NCI-H226 (cell line): ENCODE results near the gene FBXL4.

Experiments used
- DNase-seq: peaks from one replicate; pipeline ENCODE4 v3.0.0-alpha.2; 2015

Gene FBXL4

GRCh38 chr6:98877250-98877649, 70.5 kb downstream of the FBXL4 start:
- no peak for DNase-seq

- DNase-seq, result no peak
Measured at GRCh38 chr6:98875375-98875774, 72.4 kb downstream of the FBXL4 start.

GRCh38 chr6:98871821-98872220, 75.9 kb downstream of the FBXL4 start:
- DNase-seq, result no peak

GRCh38 chr6:98871057-98871456, 76.7 kb downstream of the FBXL4 start:
- no peak for DNase-seq

GRCh38 chr6:98864497-98864896, 83.2 kb downstream of the FBXL4 start:
- no peak for DNase-seq

- no peak for DNase-seq
Measured at GRCh38 chr6:98848539-98849242, 99.1 kb downstream of the FBXL4 start.

GRCh38 chr6:98847779-98848538, 99.8 kb downstream of the FBXL4 start:
- no peak for DNase-seq

- DNase-seq, result no peak
Measured at GRCh38 chr6:98847416-98847778, 100.3 kb downstream of the FBXL4 start.

GRCh38 chr6:98846021-98846380, 101.7 kb downstream of the FBXL4 start:
- no peak for DNase-seq

- peak; percentile 68 for DNase-seq
Measured at GRCh38 chr6:98845211-98846020, 102.3 kb downstream of the FBXL4 start.

GRCh38 chr6:98844244-98845210, 103.2 kb downstream of the FBXL4 start:
- no peak for DNase-seq

- DNase-seq, result no peak
Measured at GRCh38 chr6:98843271-98844243, 104.2 kb downstream of the FBXL4 start.

GRCh38 chr6:98842342-98843180, 105.2 kb downstream of the FBXL4 start:
- no peak for DNase-seq

- DNase-seq, result no peak
Measured at GRCh38 chr6:98841621-98842341, 106.0 kb downstream of the FBXL4 start.

- no peak for DNase-seq
Measured at GRCh38 chr6:98840996-98841513, 106.7 kb downstream of the FBXL4 start.

- DNase-seq, result no peak
Measured at GRCh38 chr6:98840385-98840784, 107.4 kb downstream of the FBXL4 start.

- no peak for DNase-seq
Measured at GRCh38 chr6:98839781-98840361, 107.9 kb downstream of the FBXL4 start.

GRCh38 chr6:98838975-98839374, 108.8 kb downstream of the FBXL4 start:
- DNase-seq, result no peak

GRCh38 chr6:98838032-98838431, 109.7 kb downstream of the FBXL4 start:
- no peak for DNase-seq
